HG03280 (cell line): ENCODE results near the gene NCOA7.
"Not testable (repeated sequence)": the region's sequence is repeated elsewhere in the genome, so short reads cannot be mapped to it uniquely, and the experiment has no call there.

Experiments used
- ATAC-seq: cut with Tn5 transposase; IDR thresholded peaks from one replicate; pipeline ENCODE4 v1.9.1; 2021; ENCODE audit warnings: mild to moderate bottlenecking, moderate library complexity; ENCODE audit not compliant: unreplicated experiment

Gene NCOA7

GRCh38 chr6:125963817-125964216, 173.1 kb downstream of the NCOA7 start:
- no peak for ATAC-seq

DNA sequence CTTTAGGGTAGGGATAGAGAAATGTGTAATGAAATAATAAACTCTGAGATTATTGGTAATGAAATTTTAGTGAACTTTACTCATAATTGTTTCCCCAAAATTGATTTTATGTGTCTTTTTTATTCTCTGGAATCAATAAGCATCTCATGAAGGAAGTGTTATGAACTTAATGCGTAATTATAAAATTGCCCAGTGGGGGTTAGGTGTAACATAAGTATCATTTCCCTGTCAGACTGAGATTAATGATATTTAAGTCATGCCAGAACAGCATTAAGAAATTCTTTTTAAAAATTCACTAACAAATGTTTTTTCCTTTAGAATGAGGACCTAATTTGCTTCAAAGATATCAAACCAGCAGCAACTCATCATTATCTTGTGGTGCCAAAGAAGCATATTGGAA, 175.8 kb downstream of the NCOA7 start:
- no peak for ATAC-seq

GRCh38 chr6:125968493-125968892, 177.7 kb downstream of the NCOA7 start:
- no peak for ATAC-seq

DNA sequence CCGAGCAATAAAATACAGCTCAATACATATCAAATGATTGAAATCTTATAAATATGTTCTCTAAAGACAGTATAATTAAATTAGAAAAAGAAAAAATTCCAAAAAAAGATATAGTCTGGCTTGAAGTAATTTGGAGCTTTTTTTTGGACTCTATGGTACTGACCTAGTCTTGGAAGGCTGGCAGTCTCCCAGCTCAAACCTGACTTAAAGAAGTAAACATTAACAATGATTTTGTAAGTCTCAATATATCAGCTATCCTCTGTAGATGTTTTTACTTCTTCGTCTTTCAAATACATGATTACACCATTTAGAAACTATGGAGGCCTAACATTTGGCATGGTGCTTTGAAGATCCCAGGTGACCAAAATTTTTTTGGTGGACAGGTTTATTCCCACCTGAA, 180.0 kb downstream of the NCOA7 start:
- ATAC-seq = no peak

GRCh38 chr6:125972478-125972877, 181.7 kb downstream of the NCOA7 start:
- not testable (repeated sequence) for ATAC-seq

GRCh38 chr6:125974214-125974866, 183.6 kb downstream of the NCOA7 start:
- ATAC-seq = peak; percentile 84

DNA sequence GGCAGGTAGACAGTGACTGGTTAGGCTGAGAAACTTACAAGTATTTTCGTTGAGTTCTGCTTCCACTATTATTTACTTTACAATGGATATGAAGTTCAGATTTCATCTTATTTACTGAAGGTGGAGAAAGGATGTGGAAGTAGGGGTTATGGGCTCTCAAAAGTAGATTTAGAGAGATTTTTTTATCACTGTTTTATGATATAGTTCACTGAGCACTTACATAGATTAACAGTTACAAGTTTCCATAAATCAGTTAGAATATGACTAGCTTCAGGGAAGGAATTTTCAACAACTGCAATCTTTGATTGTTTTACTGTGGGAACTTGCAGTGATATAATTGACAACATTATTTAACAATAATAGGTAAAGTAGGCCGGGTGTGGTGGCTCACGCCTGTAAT, 188.3 kb downstream of the NCOA7 start:
- no peak for ATAC-seq
